GM12872 (cell line): ENCODE measurements around the gene NT5DC3.

Experiments
- CTCF ChIP-seq: IDR thresholded peaks from 3 replicates; pipeline ENCODE4 v1.5.1; 2011; ENCODE audit warnings: low read depth, mild to moderate bottlenecking, low read length, moderate library complexity; ENCODE audit not compliant: insufficient read depth

Gene NT5DC3

GRCh38 chr12:103771466-103771865 lies 69.6 kb downstream of the NT5DC3 start:
- TF ChIP-seq CTCF = peak; percentile 37; the same call in 2 of the 3 replicates

DNA sequence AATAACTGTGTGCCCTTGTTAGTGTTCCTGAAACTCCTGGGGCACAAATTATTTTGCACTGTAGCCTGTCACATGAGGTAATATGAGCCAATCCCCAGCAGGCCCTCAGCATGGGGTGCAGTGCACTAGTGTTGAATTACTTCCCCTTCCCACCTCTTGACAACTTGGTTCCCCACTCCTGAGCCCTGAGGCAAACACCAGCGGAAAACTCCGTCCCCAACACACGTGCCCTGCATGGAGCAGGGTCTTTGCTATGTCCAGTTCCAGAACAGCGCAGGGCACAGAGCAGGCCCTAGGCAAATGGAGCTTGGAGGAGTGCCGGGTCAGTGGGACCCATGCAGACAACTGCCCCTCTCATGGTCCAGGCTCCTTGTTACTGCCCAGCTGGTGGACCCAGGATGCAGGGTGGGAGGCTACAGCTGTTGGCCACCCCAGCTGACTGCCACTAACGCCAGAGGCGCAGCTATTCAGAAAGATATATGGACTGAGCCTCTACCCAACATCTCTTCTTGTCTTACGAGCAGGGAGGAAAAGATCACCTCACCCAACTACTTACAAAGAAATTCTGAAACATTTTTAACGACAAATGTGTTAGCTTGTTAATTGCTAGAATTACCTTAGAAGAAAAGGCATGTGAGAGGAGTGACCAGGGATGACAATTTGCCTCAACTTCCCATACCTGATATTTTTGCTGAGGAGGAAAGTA lies 71.6 kb downstream of the NT5DC3 start:
- no peak for TF ChIP-seq CTCF

GRCh38 chr12:103768467-103769123 lies 72.4 kb downstream of the NT5DC3 start:
- TF ChIP-seq CTCF = no peak

DNA sequence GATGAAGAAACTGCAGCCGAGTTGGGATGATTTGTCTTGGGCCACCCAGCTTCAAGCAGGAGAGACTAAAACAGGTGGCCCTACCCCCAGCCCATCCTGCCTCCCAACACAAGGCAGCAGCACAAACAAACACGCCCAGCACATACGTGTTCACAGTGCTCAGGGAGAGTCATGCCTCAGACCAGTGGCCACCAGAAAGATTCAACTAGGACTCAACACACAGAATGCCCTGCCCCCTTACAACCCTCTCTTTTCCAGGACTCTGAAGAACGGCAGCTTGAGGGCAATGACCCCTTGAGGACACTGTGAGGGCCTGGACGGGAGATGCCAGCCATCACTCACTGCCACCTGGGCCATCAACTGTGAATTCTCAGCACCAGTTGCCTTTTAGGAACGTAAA lies 75.0 kb downstream of the NT5DC3 start:
- no peak for TF ChIP-seq CTCF

- no peak for TF ChIP-seq CTCF
Observed at GRCh38 chr12:103765322-103765721, 75.7 kb downstream of the NT5DC3 start.

DNA sequence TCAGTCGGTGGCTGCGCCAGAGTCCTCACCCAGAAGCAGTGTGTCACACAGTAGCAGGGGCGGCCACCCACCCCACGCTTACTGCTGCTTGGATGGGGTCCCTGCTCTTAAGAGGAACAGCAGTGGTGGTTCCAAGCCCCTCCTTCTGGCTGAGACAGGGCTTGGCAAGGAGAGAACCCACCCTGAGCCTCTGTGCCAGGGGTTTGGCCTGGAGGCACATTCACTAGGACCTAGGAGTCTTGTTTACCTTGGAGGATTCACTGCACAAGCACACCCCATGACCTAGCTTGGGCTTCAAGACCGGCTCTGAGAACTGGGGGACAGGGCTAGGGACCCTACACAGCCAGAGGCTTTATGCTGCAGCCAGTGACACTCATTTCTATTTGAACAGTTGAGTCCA lies 78.6 kb downstream of the NT5DC3 start:
- no peak for TF ChIP-seq CTCF

DNA sequence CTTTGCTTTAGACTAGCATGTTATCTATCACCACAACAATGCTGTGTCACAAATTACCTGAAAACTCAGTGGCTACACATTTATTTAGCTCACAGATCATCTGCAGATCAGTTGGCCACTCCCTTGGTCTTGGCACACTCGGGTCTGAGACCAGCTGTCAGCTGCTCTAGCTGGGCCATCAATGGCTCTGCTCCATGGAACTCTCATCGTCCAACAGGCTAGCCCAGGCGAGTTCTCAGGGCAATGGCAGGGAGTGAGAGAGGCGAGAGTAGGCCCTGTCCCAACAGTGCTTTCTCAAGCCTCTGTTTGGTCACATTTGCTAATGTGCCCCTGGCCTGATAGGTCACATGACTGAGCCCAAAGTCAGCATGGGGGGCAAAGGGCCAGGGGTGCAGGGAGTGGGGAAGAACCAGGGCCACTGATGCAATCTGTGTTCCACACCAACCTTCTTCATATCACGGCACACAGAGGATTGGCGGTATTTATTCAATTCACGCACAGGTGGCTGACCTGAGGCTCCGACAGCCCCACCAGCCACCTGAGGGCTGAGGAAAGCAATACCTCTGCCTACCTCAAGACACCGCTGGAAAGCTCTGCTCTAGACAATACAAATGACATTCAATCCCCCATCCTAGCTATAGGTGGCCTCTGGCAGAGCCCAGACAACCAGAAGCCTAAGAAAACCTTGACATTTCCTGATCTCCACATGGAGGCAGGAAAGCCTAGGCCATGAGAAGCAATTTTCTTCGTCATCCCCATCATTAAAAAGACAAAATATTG lies 82.5 kb downstream of the NT5DC3 start:
- no peak for TF ChIP-seq CTCF
